ENCODE measurements around the gene EP300.

DNA sequence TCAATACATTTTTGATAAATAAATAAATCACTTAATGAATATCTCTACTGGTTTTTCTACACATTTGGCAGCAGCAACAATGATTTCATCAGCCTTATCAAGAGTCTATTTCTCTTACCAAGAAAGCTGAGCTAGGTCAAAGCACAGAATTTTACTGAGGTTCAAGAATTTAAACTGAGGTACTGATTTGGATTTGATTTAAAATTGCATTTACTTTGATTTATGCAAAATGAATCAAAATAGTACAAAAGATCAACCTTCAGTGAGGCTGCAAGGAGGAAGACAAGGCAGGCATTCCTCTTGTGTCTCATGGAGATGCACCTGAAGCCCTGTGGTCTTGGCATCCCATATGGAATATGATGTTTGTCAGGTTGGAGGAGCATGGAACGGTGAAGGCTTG, 15.5 kb upstream of the EP300 start:
- TF ChIP-seq, protein P1, sequence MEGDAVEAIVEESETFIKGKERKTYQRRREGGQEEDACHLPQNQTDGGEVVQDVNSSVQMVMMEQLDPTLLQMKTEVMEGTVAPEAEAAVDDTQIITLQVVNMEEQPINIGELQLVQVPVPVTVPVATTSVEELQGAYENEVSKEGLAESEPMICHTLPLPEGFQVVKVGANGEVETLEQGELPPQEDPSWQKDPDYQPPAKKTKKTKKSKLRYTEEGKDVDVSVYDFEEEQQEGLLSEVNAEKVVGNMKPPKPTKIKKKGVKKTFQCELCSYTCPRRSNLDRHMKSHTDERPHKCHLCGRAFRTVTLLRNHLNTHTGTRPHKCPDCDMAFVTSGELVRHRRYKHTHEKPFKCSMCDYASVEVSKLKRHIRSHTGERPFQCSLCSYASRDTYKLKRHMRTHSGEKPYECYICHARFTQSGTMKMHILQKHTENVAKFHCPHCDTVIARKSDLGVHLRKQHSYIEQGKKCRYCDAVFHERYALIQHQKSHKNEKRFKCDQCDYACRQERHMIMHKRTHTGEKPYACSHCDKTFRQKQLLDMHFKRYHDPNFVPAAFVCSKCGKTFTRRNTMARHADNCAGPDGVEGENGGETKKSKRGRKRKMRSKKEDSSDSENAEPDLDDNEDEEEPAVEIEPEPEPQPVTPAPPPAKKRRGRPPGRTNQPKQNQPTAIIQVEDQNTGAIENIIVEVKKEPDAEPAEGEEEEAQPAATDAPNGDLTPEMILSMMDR (IDR thresholded peaks at IDR 0.05), result no peak
- TF ChIP-seq POLR2A (IDR thresholded peaks at IDR 0.05), result no peak

All from prostate gland (tissue), 2 donors.